ENCODE data around the gene MPV17L2. TPM values are rescaled to one million over a fixed set of nuclear protein-coding genes. Genes with fewer than 3 reads are reported as not detected.
A peak's percentile ranks its signal among the peaks of the same experiment; 100 is the strongest.

MPV17L2 gene
- total RNA-seq, 2 experiments from 2014 or later = 8.5 to 9.6 TPM

- POLR2A ChIA-PET = interaction anchor here (1.1 to 4.7 kb wide), 7 partner anchors 10 to 225 kb away, joined by 3 to 25 read pairs (median 4); partner anchors contain the start of genes JUND, RAB3A and SSBP4
- Mint-ChIP-seq H3K4me3 (peak overlapping the region; percentile 79), H3K36me3 (ENCODE audit: low read depth) (peaks cover 6% of the 10 kb centered on the region), H3K27me3 (no peaks in the 10 kb centered on the region), H3K27ac (peak overlapping the region; percentile 88), H3K4me1 (ENCODE audit: low read depth) (peaks cover 20% of the 10 kb centered on the region), H3K9me3 (no peaks in the 10 kb centered on the region)
- DNase-seq (peak; percentile 18), ATAC-seq (no peak)
- CTCF ChIA-PET = interaction anchor here (0.6 to 5.3 kb wide), 14 partner anchors 10 to 149 kb away, joined by 3 to 52 read pairs (median 4); partner anchors contain the start of gene RAB3A
- no peak for TF ChIP-seq CTCF (IDR thresholded peaks at IDR 0.05)
- intact Hi-C loops (cut with micrococcal nuclease) = no loop called here
Observed at GRCh38 chr19:18193388-18194180, 566 bp downstream of the MPV17L2 start.

GRCh38 chr19:18194181-18194530, 1.1 kb downstream of the MPV17L2 start:
- intact Hi-C loops (cut with micrococcal nuclease) = no loop called here
- Mint-ChIP-seq H3K4me3 (peak overlapping the region; percentile 79), H3K36me3 (ENCODE audit: low read depth) (peaks cover 10% of the 10 kb centered on the region), H3K27ac (peak overlapping the region; percentile 88), H3K9me3 (no peaks in the 10 kb centered on the region), H3K4me1 (ENCODE audit: low read depth) (peaks cover 20% of the 10 kb centered on the region), H3K27me3 (no peaks in the 10 kb centered on the region)
- ATAC-seq (no peak), DNase-seq (no peak)
- POLR2A ChIA-PET = interaction anchor here (1.1 to 4.7 kb wide), 6 partner anchors 10 to 225 kb away, joined by 3 to 25 read pairs (median 4); partner anchors contain the start of genes JUND, RAB3A and SSBP4
- CTCF ChIA-PET = interaction anchor here (1.3 to 5.3 kb wide), 4 partner anchors 10 to 81 kb away, joined by 3 to 52 read pairs (median 4); partner anchors contain the start of gene RAB3A
- TF ChIP-seq CTCF (IDR thresholded peaks at IDR 0.05) = no peak

GRCh38 chr19:18194554-18195238, 1.7 kb downstream of the MPV17L2 start:
- H3K4me3 Mint-ChIP-seq = peak overlapping the region; percentile 79
- ATAC-seq (no peak), DNase-seq (peak; percentile 59)
- CTCF ChIA-PET = interaction anchor here (1.3 to 5.3 kb wide), 4 partner anchors 9 to 81 kb away, joined by 3 to 52 read pairs (median 4); partner anchors contain the start of gene RAB3A
- intact Hi-C loops (cut with micrococcal nuclease) = no loop called here
- no peak for TF ChIP-seq CTCF (IDR thresholded peaks at IDR 0.05)
- POLR2A ChIA-PET = interaction anchor here (1.4 to 4.7 kb wide), 3 partner anchors 10 to 224 kb away, joined by 3 to 25 read pairs (median 4); partner anchors contain the start of genes JUND, RAB3A and SSBP4
- peak overlapping the region; percentile 75 for H3K27ac Mint-ChIP-seq
- peaks cover 10% of the 10 kb centered on the region for H3K36me3 Mint-ChIP-seq (ENCODE audit: low read depth)
- H3K9me3 Mint-ChIP-seq = no peaks in the 10 kb centered on the region
- H3K4me1 Mint-ChIP-seq (ENCODE audit: low read depth) = peaks cover 20% of the 10 kb centered on the region
- no peaks in the 10 kb centered on the region for H3K27me3 Mint-ChIP-seq

- peaks cover 20% of the 10 kb centered on the region for H3K4me1 Mint-ChIP-seq (ENCODE audit: low read depth)
- no peak overlapping the region for H3K27ac Mint-ChIP-seq
- CTCF ChIA-PET = interaction anchor here (1.3 kb wide), 1 partner anchor 56 kb away, joined by 3 read pairs; no protein-coding TSS in a partner anchor
- DNase-seq = no peak
- ATAC-seq = no peak
- no peak for TF ChIP-seq CTCF (IDR thresholded peaks at IDR 0.05)
- no peak overlapping the region for H3K4me3 Mint-ChIP-seq
- intact Hi-C loops (cut with micrococcal nuclease) = no loop called here
- peaks cover 13% of the 10 kb centered on the region for H3K36me3 Mint-ChIP-seq (ENCODE audit: low read depth)
- no peaks in the 10 kb centered on the region for H3K27me3 Mint-ChIP-seq
- POLR2A ChIA-PET = interaction anchor here (0.6 kb wide), 1 partner anchor 103 kb away, joined by 3 read pairs; no protein-coding TSS in a partner anchor
- H3K9me3 Mint-ChIP-seq = no peaks in the 10 kb centered on the region
Observed at GRCh38 chr19:18196511-18196845, 3.5 kb downstream of the MPV17L2 start.

All from activated CD8-positive, alpha-beta T cell treated with anti-CD3 and anti-CD28 coated beads for 36 hours (primary cell).